Esophagus squamous epithelium (tissue), 5 donors: ENCODE results near the gene SCPEP1. TPM values are rescaled to one million over a fixed set of nuclear protein-coding genes. Genes with fewer than 3 reads are reported as not detected.
"Not testable (repeated sequence)": the region's sequence is repeated elsewhere in the genome, so short reads cannot be mapped to it uniquely, and the experiment has no call there.

Experiments
- DNase-seq: peaks from one replicate; lab custom pipeline; 2025; lab: John Stamatoyannopoulos, UW
- H3K27ac ChIP-seq, 4 donors: fragments of 200-600 bp; sonication (generic); one replicate each; pipeline ENCODE4 v1.5.1; 2016 to 2019; ENCODE audit warnings: mild to moderate bottlenecking in 1 of 4
- H3K27me3 ChIP-seq, 4 donors: fragments of 200-600 bp; sonication (generic); 1 replicate in 3 of 4; 2 replicates in 1 of 4; pipeline versions ENCODE4 v1.5.1 to v1.6.0; 2017 to 2021; ENCODE audit warnings: antibody characterized with exemption in 1 of 4
- H3K36me3 ChIP-seq, 3 donors: fragments of 200-600 bp; sonication (generic); one replicate each; pipeline ENCODE4 v1.5.1; 2016 to 2019
- H3K4me1 ChIP-seq, 3 donors: fragments of 200-600 bp; sonication (generic); one replicate each; pipeline ENCODE4 v1.5.1; 2017 to 2019
- H3K4me3 ChIP-seq, 4 donors: fragments of 200-600 bp; sonication (generic); 1 replicate in 3 of 4; 2 replicates in 1 of 4; pipeline ENCODE4 v1.5.1; 2016 to 2019; ENCODE audit warnings: mild to moderate bottlenecking in 2 of 4, moderate library complexity in 1 of 4
- H3K9me3 ChIP-seq, 3 donors: fragments of 200-600 bp; sonication (generic); one replicate each; pipeline ENCODE4 v1.5.1; 2016 to 2019
- POLR2A ChIP-seq, 4 donors: fragments of 450-650 bp; IDR thresholded peaks; one replicate each; pipeline ENCODE4 v1.6.1; 2017; ENCODE audit warnings: antibody characterized with exemption in 4 of 4, mild to moderate bottlenecking in 4 of 4, moderate library complexity in 3 of 4
- WGBS, 2 donors: methylation state at CpG; one replicate each; pipeline ENCODE4 v1.1.5; 2018; 5-methylcytosine and 5-hydroxymethylcytosine counted together
- intact Hi-C: fragments of 100-400 bp; cut with DNase I; formaldehyde crosslinking; loops from one replicate; pipeline ENCODE4 v1.15.0; 2022
- total RNA-seq, 4 donors: library from RNA; depleted of rRNA; stranded (reverse); fragments of >200 nt; gene quantifications; one replicate each; pipeline ENCODE4 v1.1.0, GENCODE V29; 2016
- TF ChIP-seq, protein P1 (sequence below), 6 experiments: fragments of 450-650 bp in 4 of 6; fragments of 200-600 bp in 2 of 6; sonication (generic) in 2 of 6; IDR thresholded peaks; one replicate each; pipeline ENCODE4 v1.5.1; 2016 to 2019; ENCODE audit warnings: antibody characterized with exemption in 6 of 6, mild to moderate bottlenecking in 4 of 6, moderate library complexity in 4 of 6
- donor health status: DM: yes; HTN: yes; CAD: no.

SCPEP1 gene
- total RNA-seq, 4 donors from 2014 or later: 53.0 to 129 (median 61.5) TPM

DNA sequence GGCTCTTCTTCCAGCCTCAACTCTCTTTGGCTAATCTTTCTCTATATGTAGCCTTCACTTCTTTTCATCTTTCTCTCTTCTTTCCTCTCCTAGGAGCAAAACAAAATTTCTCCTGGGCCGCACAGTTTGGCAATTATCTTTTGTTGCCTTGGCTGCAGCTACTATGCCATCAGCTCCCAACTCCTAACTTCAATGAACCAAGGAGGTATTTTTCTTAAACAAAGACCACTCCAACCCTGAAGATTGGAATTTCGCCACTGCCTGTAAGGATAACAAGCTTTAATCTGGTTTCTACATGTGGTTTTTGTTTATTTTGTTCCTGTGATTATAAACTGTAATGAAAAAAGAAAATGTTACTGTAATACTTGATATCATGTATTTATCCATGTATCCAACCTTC lies 2.3 kb upstream of the SCPEP1 start:
- Histone ChIP-seq H3K4me3 (no peak overlapping the region), H3K36me3 (no peaks in the 10 kb centered on the region), H3K27ac (no peak overlapping the region), H3K9me3 (no peaks in the 10 kb centered on the region), H3K4me1 (peaks cover 12 to 61% (median 13%) of the 10 kb centered on the region in 3 donors), H3K27me3 (no peaks in the 10 kb centered on the region)
- 81 to 83% methylated on average over 2 of the region's 2 CpGs for WGBS, 2 donors
- TF ChIP-seq POLR2A (IDR thresholded peaks at IDR 0.05): no peak
- TF ChIP-seq, protein P1, sequence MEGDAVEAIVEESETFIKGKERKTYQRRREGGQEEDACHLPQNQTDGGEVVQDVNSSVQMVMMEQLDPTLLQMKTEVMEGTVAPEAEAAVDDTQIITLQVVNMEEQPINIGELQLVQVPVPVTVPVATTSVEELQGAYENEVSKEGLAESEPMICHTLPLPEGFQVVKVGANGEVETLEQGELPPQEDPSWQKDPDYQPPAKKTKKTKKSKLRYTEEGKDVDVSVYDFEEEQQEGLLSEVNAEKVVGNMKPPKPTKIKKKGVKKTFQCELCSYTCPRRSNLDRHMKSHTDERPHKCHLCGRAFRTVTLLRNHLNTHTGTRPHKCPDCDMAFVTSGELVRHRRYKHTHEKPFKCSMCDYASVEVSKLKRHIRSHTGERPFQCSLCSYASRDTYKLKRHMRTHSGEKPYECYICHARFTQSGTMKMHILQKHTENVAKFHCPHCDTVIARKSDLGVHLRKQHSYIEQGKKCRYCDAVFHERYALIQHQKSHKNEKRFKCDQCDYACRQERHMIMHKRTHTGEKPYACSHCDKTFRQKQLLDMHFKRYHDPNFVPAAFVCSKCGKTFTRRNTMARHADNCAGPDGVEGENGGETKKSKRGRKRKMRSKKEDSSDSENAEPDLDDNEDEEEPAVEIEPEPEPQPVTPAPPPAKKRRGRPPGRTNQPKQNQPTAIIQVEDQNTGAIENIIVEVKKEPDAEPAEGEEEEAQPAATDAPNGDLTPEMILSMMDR (IDR thresholded peaks at IDR 0.05): no peak
- intact Hi-C loops: no loop called here
- no peak for DNase-seq

DNA sequence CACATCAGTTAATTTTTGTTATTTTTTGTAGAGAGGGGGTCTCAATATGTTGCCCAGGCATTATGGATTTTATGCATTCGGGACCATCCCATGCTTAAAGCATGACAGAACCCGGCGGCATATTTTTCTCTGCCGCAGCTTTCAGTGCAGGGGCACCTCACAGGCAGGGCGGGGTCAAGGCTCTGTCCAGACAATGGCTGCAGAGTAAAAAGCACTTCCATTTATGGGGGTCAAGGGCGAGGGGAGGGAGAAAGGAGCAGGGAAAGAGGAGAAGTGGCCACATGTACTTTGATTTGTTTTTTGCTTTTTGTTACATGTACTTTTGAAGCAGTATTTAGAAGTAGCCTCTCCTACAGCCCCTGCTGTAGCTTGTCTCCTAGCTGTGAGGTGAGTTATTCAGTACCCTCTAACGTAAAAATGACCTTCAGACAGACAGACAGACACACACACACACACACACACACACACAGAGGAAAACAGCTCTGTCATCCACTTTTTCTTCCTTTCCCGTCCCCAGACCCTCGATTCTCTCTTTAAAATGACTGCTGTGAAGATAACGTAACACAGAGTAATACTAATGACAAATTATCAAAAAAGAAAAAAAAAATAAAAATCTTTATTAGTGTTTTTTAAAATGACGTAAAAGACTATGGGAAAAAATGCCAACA lies 856 bp upstream of the SCPEP1 start:
- no peak for DNase-seq
- Histone ChIP-seq H3K27me3 (no peaks in the 10 kb centered on the region), H3K9me3 (no peaks in the 10 kb centered on the region), H3K4me1 (peaks cover 12 to 75% (median 26%) of the 10 kb centered on the region in 3 donors), H3K27ac (peak overlapping the region in 3 of 4 donors; percentile 59 to 83 (median 81)), H3K36me3 (peaks cover 0 to 13% (median 0%) of the 10 kb centered on the region in 3 donors), H3K4me3 (peak overlapping the region; percentile 43 to 86 (median 60))
- intact Hi-C loops: no loop called here
- TF ChIP-seq POLR2A (IDR thresholded peaks at IDR 0.05): no peak
- TF ChIP-seq, protein P1 (IDR thresholded peaks at IDR 0.05): no peak
- WGBS, 2 donors: 44 to 52% methylated on average over 8 to 11 of the region's 11 CpGs

DNA sequence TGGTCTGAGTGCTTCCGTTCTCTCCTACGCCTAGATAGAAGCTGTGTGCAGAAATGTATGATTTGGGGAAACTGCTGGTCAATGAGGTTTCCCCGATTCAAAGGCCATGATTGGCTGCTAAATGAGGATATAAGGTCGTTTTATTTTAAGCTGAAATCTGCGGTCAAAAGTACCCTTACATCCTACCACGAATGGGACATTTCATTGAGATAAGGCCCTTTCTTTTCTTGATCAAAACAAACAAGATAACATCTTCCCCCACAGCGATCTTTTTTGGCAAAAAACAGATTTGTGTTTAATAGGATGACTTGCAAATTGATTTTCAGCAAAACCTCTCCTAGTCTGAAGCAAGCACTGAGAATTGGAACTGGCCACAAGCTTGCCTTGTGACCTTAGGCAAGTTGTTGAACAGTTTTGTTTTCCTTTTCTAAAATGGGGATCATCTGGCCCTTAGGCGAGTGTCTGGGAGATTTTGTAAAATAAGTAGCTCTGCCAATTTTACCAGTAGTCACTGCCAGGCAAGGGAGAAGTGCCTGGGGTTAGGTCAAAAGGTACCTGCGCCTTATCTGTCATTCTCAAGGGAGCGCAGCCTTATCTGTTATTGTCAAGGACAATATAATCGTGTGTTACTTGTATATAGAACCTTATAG lies 635 bp downstream of the SCPEP1 start:
- H3K4me3 ChIP-seq: peak overlapping the region; percentile 43 to 86 (median 60)
- H3K27me3 ChIP-seq: no peaks in the 10 kb centered on the region
- H3K9me3 ChIP-seq: no peaks in the 10 kb centered on the region
- WGBS, 2 donors: 10 to 17% methylated on average over 11 of the region's 11 CpGs
- peaks cover 12 to 76% (median 33%) of the 10 kb centered on the region in 3 donors for H3K4me1 ChIP-seq
- TF ChIP-seq, protein P1 (IDR thresholded peaks at IDR 0.05): no peak
- no peak for TF ChIP-seq POLR2A (IDR thresholded peaks at IDR 0.05)
- intact Hi-C loops: no loop called here
- DNase-seq: no peak
- peaks cover 0 to 18% (median 0%) of the 10 kb centered on the region in 3 donors for H3K36me3 ChIP-seq
- H3K27ac ChIP-seq: peak overlapping the region; percentile 59 to 83 (median 81)

DNA sequence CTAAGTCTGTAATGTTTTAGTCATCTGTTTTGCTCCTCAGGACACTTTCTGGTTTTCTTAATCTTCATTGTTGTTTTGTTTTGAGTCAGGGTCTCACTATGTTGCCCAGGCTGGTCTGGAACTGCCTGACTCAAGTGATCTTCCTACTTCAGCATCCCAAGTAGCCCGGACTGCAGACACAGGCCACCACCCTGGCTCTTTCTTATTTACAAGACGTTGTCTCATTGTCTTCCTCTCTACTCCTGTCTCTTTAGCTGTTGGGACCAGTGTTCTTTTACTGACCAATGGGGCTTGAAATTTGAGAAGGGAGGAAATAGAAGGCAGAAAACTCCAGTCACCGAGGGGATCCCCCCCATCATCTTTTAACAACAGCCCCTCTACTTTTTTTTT lies 1.2 kb downstream of the SCPEP1 start:
- no peaks in the 10 kb centered on the region for H3K9me3 ChIP-seq
- no peaks in the 10 kb centered on the region for H3K27me3 ChIP-seq
- intact Hi-C loops: no loop called here
- TF ChIP-seq, protein P1 (IDR thresholded peaks at IDR 0.05): no peak
- TF ChIP-seq POLR2A (IDR thresholded peaks at IDR 0.05): no peak
- H3K27ac ChIP-seq: peak overlapping the region; percentile 59 to 83 (median 81)
- peaks cover 12 to 71% (median 33%) of the 10 kb centered on the region in 3 donors for H3K4me1 ChIP-seq
- peak overlapping the region; percentile 43 to 86 (median 60) for H3K4me3 ChIP-seq
- peaks cover 0 to 23% (median 0%) of the 10 kb centered on the region in 3 donors for H3K36me3 ChIP-seq
- 24 to 56% methylated on average over 3 of the region's 3 CpGs for WGBS, 2 donors
- no peak for DNase-seq

DNA sequence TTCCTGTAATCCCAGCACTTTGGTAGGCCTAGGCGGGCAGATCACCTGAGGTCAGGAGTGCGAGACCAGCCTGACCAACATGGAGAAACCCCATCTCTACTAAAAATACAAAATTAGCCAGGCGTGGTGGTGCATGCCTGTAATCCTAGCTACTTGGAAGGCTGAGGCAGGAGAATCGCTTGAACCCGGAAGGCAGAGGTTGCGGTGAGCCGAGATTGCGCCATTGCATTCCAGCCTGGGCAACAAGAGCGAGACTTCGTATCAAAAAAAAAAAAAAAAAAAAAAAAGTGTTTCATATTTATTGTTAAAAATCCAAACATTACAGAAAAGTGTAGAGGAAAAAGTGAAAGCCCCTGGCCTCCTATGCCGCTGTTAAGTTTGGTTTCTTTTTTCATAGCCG lies 2.6 kb downstream of the SCPEP1 start:
- 61 to 67% methylated on average over 12 of the region's 12 CpGs for WGBS, 2 donors

More for the DNA sequence above, 2.6 kb downstream of the SCPEP1 start:
- peaks cover 0 to 38% (median 7%) of the 10 kb centered on the region in 3 donors for H3K36me3 ChIP-seq
- intact Hi-C loops, H3K27me3 ChIP-seq, H3K9me3 ChIP-seq, DNase-seq: not testable (repeated sequence)
- peaks cover 12 to 64% (median 33%) of the 10 kb centered on the region in 3 donors for H3K4me1 ChIP-seq
- peak overlapping the region in 1 of 4 donors; percentile 14 for H3K4me3 ChIP-seq
- H3K27ac ChIP-seq: peak overlapping the region in 3 of 4 donors; percentile 67 to 84 (median 77)
